ENCODE results near the gene CTNNA1.

GRCh38 chr5:138951986-138952735 lies 198.9 kb downstream of the CTNNA1 start:
- TF ChIP-seq SUZ12 (IDR thresholded peaks at IDR 0.05; ENCODE audit: extremely low read depth, insufficient read depth, insufficient read length) (no peak), ZNF274 (IDR thresholded peaks at IDR 0.05; ENCODE audit: low read depth, low read length) (no peak)
